HEK293 (cell line): ENCODE measurements around the gene NCOA7.

ENCODE experiments used
- CTCF ChIA-PET: fragments of 350-600 bp; formaldehyde crosslinking; extraction: SDS; loops from one replicate; lab custom pipeline; 2021; ENCODE audit warnings: antibody characterized with exemption; lab: Yijun Ruan, JAX
- POLR2A ChIA-PET: fragments of 300-600 bp; formaldehyde crosslinking; extraction: SDS; loops from one replicate; lab custom pipeline; 2020; ENCODE audit warnings: antibody characterized with exemption, inconsistent platforms; lab: Yijun Ruan, JAX
- H3K27ac ChIP-seq: fragments of 200-500 bp; sonication (Bioruptor generic); 2 replicates; pipeline ENCODE4 v1.5.1; 2014; ENCODE audit warnings: low read depth, low read length, control low read depth, inconsistent platforms; ENCODE audit errors: extremely low read depth
- H3K36me3 ChIP-seq, 2 experiments: fragments of 200-500 bp in 1 of 2; sonication (Bioruptor generic) in 1 of 2; 1 replicate in 1 of 2; 2 replicates in 1 of 2; pipeline ENCODE4 v1.5.1; 2014 to 2017; ENCODE audit warnings: inconsistent platforms in 2 of 2, low read length in 2 of 2; ENCODE audit not compliant: control insufficient read depth in 2 of 2, insufficient read depth in 1 of 2
- H3K4me1 ChIP-seq: fragments of 200-500 bp; sonication (Bioruptor generic); 2 replicates; pipeline ENCODE4 v1.5.1; 2014; ENCODE audit warnings: mild to moderate bottlenecking, low read length, inconsistent platforms; ENCODE audit not compliant: control insufficient read depth, insufficient read depth
- H3K4me3 ChIP-seq: 2 replicates; pipeline ENCODE4 v1.5.1; 2011; ENCODE audit warnings: low read depth, mild to moderate bottlenecking, control low read depth, low read length, moderate library complexity
- H3K9me3 ChIP-seq: fragments of 200-500 bp; sonication (Bioruptor generic); 2 replicates; pipeline ENCODE4 v1.5.1; 2014; ENCODE audit warnings: low read depth, low read length, inconsistent platforms; ENCODE audit not compliant: control insufficient read depth, insufficient read depth
- ATF2 ChIP-seq: fragments of 450-650 bp; formaldehyde crosslinking; IDR thresholded peaks from 2 replicates; pipeline ENCODE4 v1.5.1; 2016; ENCODE audit warnings: missing biosample characterization, missing genetic modification characterization, low read depth
- FEZF1 ChIP-seq: fragments of 450-650 bp; formaldehyde crosslinking; IDR thresholded peaks from 2 replicates; pipeline ENCODE4 v1.5.1; 2016; ENCODE audit warnings: missing biosample characterization, missing genetic modification characterization
- GLIS1 ChIP-seq: fragments of 450-650 bp; formaldehyde crosslinking; IDR thresholded peaks from 2 replicates; pipeline ENCODE4 v1.5.1; 2016; ENCODE audit warnings: missing biosample characterization, missing genetic modification characterization
- KLF10 ChIP-seq: fragments of 450-650 bp; IDR thresholded peaks from 2 replicates; pipeline ENCODE4 v1.5.1; 2018; ENCODE audit warnings: missing biosample characterization, mild to moderate bottlenecking, missing genetic modification characterization
- MYNN ChIP-seq: fragments of 450-650 bp; formaldehyde crosslinking; IDR thresholded peaks from 2 replicates; pipeline ENCODE4 v1.5.1; 2016; ENCODE audit warnings: missing biosample characterization, missing genetic modification characterization, borderline replicate concordance
- OSR2 ChIP-seq: fragments of 450-650 bp; formaldehyde crosslinking; IDR thresholded peaks from 2 replicates; pipeline ENCODE4 v1.5.1; 2016; ENCODE audit warnings: missing biosample characterization, missing genetic modification characterization
- PRDM1 ChIP-seq: fragments of 450-650 bp; formaldehyde crosslinking; IDR thresholded peaks from 2 replicates; pipeline ENCODE4; 2016; ENCODE audit warnings: missing biosample characterization, missing genetic modification characterization
- PRDM6 ChIP-seq: fragments of 450-650 bp; formaldehyde crosslinking; IDR thresholded peaks from 2 replicates; pipeline ENCODE4 v1.5.1; 2017; ENCODE audit warnings: missing biosample characterization, missing genetic modification characterization
- ZBTB21 ChIP-seq: fragments of 450-650 bp; formaldehyde crosslinking; IDR thresholded peaks from 2 replicates; pipeline ENCODE4 v1.5.1; 2017; ENCODE audit warnings: missing biosample characterization, missing genetic modification characterization
- ZBTB44 ChIP-seq: fragments of 450-650 bp; IDR thresholded peaks from 2 replicates; pipeline ENCODE4 v1.5.1; 2018; ENCODE audit warnings: missing biosample characterization, mild to moderate bottlenecking, missing genetic modification characterization
- ZNF19 ChIP-seq: fragments of 450-650 bp; formaldehyde crosslinking; IDR thresholded peaks from 2 replicates; pipeline ENCODE4; 2016; ENCODE audit warnings: missing biosample characterization, missing genetic modification characterization, low read depth
- ZNF266 ChIP-seq: fragments of 450-650 bp; formaldehyde crosslinking; IDR thresholded peaks from 2 replicates; pipeline ENCODE4 v1.5.1; 2016; ENCODE audit warnings: missing biosample characterization, missing genetic modification characterization, low read depth
- ZNF324 ChIP-seq: fragments of 450-650 bp; formaldehyde crosslinking; IDR thresholded peaks from 2 replicates; pipeline ENCODE4 v1.5.1; 2016; ENCODE audit warnings: missing biosample characterization, missing genetic modification characterization
- ZNF335 ChIP-seq: fragments of 450-650 bp; formaldehyde crosslinking; conservative IDR thresholded peaks from 2 replicates; pipeline ENCODE4 v1.5.1; 2016; ENCODE audit warnings: missing biosample characterization, missing genetic modification characterization
- ZNF394 ChIP-seq: fragments of 450-650 bp; formaldehyde crosslinking; IDR thresholded peaks from 2 replicates; pipeline ENCODE4 v1.5.1; 2016; ENCODE audit warnings: missing biosample characterization, missing genetic modification characterization, mild to moderate bottlenecking, moderate library complexity, borderline replicate concordance
- ZNF600 ChIP-seq: fragments of 450-650 bp; formaldehyde crosslinking; IDR thresholded peaks from 2 replicates; pipeline ENCODE4 v1.5.1; 2016; ENCODE audit warnings: missing biosample characterization, missing genetic modification characterization
- ZNF629 ChIP-seq: fragments of 450-650 bp; formaldehyde crosslinking; IDR thresholded peaks from 2 replicates; pipeline ENCODE4 v1.5.1; 2017; ENCODE audit warnings: missing biosample characterization, missing genetic modification characterization
- ZNF658 ChIP-seq: fragments of 450-650 bp; formaldehyde crosslinking; IDR thresholded peaks from 2 replicates; pipeline ENCODE4; 2016; ENCODE audit warnings: missing biosample characterization, missing genetic modification characterization
- TF ChIP-seq, protein P1 (sequence below): fragments of 450-650 bp; formaldehyde crosslinking; IDR thresholded peaks from 2 replicates; pipeline ENCODE4 v1.5.1; 2016; ENCODE audit warnings: missing biosample characterization, missing genetic modification characterization

NCOA7 gene

GRCh38 chr6:125826695-125827463 is 36.1 kb downstream of the NCOA7 start:
- ChIA-PET CTCF (no interaction called here), POLR2A (no interaction called here)
- Histone ChIP-seq H3K36me3 (no peaks in the 10 kb centered on the region), H3K4me1 (peaks cover 5% of the 10 kb centered on the region; the same call in 1 of the 2 replicates), H3K9me3 (no peaks in the 10 kb centered on the region), H3K4me3 (no peak overlapping the region), H3K27ac (no peak overlapping the region)
- TF ChIP-seq ZNF19 (tag by site-specific recombination) = no peak
- no peak for TF ChIP-seq KLF10 (tag by site-specific recombination)
- no peak for TF ChIP-seq ZNF266 (tag by site-specific recombination)
- TF ChIP-seq PRDM1 = peak; percentile 68; the same call in 1 of the 2 replicates
- TF ChIP-seq, protein P1, sequence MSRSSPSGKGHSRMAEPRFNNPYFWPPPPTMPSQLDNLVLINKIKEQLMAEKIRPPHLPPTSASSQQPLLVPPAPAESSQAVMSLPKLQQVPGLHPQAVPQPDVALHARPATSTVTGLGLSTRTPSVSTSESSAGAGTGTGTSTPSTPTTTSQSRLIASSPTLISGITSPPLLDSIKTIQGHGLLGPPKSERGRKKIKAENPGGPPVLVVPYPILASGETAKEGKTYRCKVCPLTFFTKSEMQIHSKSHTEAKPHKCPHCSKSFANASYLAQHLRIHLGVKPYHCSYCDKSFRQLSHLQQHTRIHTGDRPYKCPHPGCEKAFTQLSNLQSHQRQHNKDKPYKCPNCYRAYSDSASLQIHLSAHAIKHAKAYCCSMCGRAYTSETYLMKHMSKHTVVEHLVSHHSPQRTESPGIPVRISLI = peak; percentile 56; the same call in 1 of the 2 replicates
- no peak for TF ChIP-seq ZNF394
- TF ChIP-seq ZNF629 (tag by site-specific recombination) = no peak

DNA sequence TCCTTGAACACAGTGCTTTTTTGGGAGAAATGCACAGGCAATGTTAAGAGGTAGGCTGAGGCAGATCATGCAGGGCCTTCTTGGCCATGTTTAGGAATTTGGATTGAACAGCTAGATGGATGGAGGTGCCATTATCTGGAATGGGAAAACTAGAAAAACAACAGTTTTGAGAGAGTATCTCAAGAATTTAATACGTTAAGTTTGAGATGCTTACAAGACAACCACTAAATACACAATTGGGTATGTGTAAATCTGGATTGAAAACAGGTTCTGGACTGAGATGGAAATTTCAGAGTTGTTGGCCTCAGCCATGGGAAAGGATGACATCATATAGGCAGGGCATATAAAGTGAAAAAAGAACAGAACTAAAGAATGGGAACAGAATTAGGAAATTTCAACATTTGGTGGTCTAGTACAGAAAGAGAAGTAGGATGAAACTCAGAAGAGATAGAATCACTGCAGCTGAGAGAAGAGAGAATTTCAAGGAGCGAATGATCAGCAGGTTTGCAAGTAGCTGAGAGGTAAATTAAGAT is 37.1 kb downstream of the NCOA7 start:
- TF ChIP-seq MYNN (tag by site-specific recombination) (no peak), ZNF629 (tag by site-specific recombination) (0 out of 2 replicates have a peak, but pooled peaks have one; percentile 12), ZNF658 (tag by site-specific recombination) (no peak), ZNF600 (tag by site-specific recombination) (peak; percentile 92), ATF2 (tag by site-specific recombination) (peak; percentile 86), PRDM6 (tag by site-specific recombination) (0 out of 2 replicates have a peak, but pooled peaks have one; percentile 17), ZNF324 (tag by site-specific recombination) (peak; percentile 31; the same call in 1 of the 2 replicates)
- CTCF ChIA-PET = interaction anchor here (2.3 kb wide), 1 partner anchor 36 kb away, joined by 8 read pairs; no protein-coding TSS in a partner anchor
- POLR2A ChIA-PET = no interaction called here
- no peaks in the 10 kb centered on the region for H3K36me3 ChIP-seq
- peaks cover 3% of the 10 kb centered on the region; the same call in 1 of the 2 replicates for H3K4me1 ChIP-seq
- H3K9me3 ChIP-seq = no peaks in the 10 kb centered on the region
- H3K27ac ChIP-seq = no peak overlapping the region
- H3K4me3 ChIP-seq = no peak overlapping the region

DNA sequence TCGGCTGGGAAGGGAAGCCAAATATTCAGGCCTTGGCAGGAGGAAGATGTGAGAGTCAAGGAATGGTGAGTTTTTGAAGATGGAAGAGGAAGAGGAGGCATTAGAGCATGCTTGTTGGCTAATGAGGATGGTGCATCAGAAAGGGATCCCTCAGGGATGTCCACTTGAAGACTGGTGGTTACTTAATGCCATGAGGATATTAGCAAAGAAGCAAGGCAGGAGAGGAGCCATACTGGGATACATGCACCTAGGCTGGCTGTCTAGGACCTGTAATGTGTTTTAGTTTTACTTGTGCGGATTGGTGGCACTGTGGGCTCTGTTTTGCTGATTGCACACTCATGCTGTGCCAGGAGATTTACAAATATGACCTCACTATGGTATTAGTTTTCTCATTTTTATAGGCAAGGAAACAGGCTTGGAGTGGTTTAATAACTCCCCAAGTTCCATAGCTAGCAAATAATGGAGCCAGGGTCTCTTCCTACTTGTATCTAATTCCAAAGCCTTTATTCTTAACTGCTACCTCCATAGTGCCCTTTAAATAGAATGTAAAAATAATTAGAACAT is 37.8 kb downstream of the NCOA7 start:
- ChIA-PET CTCF (interaction anchor here (0.6 to 2.3 kb wide), 3 partner anchors 37 to 145 kb away, joined by 3 to 8 read pairs (median 3); no protein-coding TSS in a partner anchor), POLR2A (interaction anchor here (1.3 kb wide), 1 partner anchor 38 kb away, joined by 3 read pairs; the partner anchor contains the start of gene NCOA7)
- no peaks in the 10 kb centered on the region for H3K36me3 ChIP-seq
- no peak overlapping the region for H3K27ac ChIP-seq
- no peaks in the 10 kb centered on the region for H3K9me3 ChIP-seq
- peaks cover 3% of the 10 kb centered on the region; the same call in 1 of the 2 replicates for H3K4me1 ChIP-seq
- no peak overlapping the region for H3K4me3 ChIP-seq
- no peak for TF ChIP-seq ZBTB21 (tag by site-specific recombination)
- peak; percentile 94 for TF ChIP-seq PRDM6 (tag by site-specific recombination)
- no peak for TF ChIP-seq OSR2
- TF ChIP-seq ZBTB44 = 0 out of 2 replicates have a peak, but pooled peaks have one; percentile 30
- peak; percentile 62 for TF ChIP-seq ZNF629 (tag by site-specific recombination)
- TF ChIP-seq GLIS1 (tag by site-specific recombination) = no peak
- no peak for TF ChIP-seq FEZF1 (tag by site-specific recombination)
- TF ChIP-seq ZNF335 (tag by site-specific recombination) = peak; percentile 42
- peak; percentile 63 for TF ChIP-seq ZNF600 (tag by site-specific recombination)
